HG02840 (cell line): ENCODE measurements around the gene PROM2.
"Not testable (repeated sequence)": the region's sequence is repeated elsewhere in the genome, so short reads cannot be mapped to it uniquely, and the experiment has no call there.

ENCODE experiments used
- ATAC-seq: cut with Tn5 transposase; IDR thresholded peaks from one replicate; pipeline ENCODE4 v1.9.1; 2021; ENCODE audit warnings: mild to moderate bottlenecking, moderate library complexity, moderate number of reproducible peaks; ENCODE audit not compliant: unreplicated experiment, low FRiP score

PROM2 gene

DNA sequence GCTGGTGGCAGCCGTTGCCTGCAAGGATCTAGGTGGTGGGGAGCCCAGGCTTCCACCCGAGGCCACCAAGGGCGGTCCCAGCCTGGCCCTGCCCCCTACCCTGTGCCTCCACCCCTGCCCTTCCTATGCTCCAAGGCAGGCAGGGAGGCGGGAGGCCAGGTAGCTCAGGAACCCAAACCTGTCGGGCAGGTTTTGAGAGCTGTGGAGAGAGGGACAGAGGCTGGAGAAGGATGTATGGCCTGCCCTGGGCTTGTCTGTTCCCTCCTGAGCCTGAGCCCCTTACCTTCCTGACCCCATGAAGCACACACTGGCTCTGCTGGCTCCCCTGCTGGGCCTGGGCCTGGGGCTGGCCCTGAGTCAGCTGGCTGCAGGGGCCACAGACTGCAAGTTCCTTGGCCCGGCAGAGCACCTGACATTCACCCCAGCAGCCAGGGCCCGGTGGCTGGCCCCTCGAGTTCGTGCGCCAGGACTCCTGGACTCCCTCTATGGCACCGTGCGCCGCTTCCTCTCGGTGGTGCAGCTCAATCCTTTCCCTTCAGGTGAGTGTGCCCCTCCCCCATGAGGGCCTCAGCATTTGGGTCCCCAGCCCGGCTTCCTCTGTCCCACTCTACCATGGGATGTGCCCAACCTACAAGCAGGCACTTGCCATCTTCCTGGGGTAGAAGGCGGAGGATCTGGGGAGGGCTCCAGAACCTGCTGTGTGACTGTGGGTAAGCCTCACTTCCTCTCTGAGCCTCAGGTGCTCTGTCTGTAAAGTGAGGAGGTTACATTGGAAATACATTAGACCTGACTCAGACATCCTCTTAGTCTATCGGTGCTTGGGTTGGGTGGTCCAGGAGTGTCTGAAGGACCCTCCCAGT lies at the start of gene PROM2:
TSS of gene PROM2 (plus strand) at position 159 of the 860 bp plus-strand sequence. CDS start at position 296, 137 bp downstream.
- no peak for ATAC-seq

GRCh38 chr2:95225658-95226057 lies 48.6 kb upstream of the PROM2 start:
- no peak for ATAC-seq

GRCh38 chr2:95231723-95232122 lies 42.5 kb upstream of the PROM2 start:
- no peak for ATAC-seq

- ATAC-seq, result no peak
These were observed 42.0 kb upstream of the PROM2 start for GRCh38 chr2:95232232-95232631.

DNA sequence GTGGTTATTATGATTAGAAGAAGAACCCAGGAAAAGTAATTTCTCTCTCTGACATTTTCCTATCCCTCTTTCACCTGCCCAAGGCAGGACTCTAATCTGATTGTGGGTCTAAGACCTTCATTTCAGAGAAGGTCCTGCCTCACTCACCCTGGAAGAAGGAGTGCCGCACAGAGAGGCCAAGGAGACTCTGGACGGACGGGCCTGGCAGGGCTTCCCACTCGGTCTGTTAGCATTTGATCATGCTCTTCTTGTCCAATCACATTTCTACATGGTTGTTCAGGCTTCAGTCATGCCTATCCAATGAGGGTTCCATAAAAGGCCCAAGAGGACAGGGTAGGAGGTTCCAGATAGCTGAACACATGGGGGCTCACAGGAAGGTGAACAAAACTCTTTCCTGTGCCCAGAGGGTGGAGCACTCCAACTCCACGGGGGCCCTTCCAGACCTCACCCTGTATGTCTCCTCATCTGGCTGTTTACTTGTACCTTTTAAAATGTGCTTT lies 39.9 kb upstream of the PROM2 start:
- ATAC-seq, result no peak

DNA sequence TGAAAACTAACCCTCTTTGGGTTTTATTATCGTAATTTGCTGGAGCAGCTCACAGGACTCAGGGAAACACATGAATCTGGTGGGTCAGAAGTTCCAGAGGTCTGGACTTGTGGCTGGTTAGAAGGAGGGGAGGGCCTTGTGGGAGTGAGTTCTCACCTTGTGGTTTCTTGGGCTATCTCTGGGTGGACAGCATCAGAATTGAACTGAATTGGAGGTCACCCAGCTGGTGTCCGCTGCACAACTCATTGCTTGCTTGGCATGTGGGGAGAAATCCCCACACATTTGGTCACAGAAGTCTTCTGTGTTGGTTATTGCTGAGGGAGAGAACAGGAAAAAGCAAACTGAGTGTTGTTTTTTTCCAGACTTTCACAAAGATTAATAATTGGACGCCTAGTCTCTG lies 39.4 kb upstream of the PROM2 start:
- ATAC-seq, result no peak

DNA sequence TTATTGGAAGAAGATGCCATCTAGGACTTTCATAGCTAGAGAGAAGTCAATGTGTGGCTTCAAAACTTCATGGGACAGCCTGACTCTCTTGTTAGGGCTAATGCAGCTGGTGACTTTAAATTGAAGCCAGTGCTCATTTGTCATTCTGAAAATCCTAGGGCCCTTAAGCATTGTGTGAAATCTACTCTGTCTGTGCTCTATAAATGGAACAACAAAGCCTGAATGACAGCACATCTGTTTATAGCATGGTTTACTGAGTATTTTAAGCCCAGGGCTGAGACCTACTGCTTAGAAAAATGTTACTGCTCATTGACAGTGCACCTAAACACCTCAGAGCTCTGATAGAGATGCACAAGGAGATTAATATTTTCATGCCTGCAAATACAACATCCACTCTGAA lies 36.1 kb upstream of the PROM2 start:
- no peak for ATAC-seq

DNA sequence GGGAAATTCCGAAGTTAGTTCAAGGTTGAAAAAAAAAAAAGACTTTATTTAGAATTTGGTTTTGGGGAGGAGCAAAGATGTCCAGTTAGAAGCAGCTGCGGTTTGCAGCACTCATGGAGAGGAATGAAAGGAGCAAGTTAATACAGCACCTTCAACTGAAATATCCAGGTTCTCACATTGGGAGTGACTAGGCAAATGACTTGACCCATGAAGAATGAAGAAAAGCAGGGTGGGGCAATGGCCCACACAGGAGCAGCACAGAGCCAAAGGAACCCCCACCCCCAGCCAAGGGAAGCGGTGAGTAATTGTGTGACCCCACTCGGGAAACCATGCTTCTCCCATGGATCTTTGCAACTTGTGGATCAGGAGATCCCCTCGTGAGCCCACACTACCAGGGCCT lies 34.2 kb upstream of the PROM2 start:
- no peak for ATAC-seq

DNA sequence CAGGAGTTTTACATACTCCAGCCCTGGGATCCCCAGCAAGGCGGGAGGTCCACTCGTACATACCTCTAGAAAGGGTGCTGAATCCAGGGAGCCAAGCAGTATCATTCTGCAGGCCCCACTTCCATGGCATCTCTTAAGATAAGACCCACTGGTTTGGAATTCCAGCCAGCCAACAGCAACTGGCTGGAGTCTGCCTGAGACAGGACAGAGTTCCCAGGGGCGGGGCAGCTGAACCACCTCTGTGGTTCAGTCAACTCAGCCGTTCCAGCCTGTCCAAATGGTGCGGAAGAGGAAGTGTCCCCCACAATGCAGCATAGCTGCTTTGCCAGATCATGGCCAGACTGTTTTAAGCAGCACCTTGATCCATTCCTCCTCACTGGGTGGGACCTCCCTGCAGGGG lies 33.7 kb upstream of the PROM2 start:
- ATAC-seq, result no peak

DNA sequence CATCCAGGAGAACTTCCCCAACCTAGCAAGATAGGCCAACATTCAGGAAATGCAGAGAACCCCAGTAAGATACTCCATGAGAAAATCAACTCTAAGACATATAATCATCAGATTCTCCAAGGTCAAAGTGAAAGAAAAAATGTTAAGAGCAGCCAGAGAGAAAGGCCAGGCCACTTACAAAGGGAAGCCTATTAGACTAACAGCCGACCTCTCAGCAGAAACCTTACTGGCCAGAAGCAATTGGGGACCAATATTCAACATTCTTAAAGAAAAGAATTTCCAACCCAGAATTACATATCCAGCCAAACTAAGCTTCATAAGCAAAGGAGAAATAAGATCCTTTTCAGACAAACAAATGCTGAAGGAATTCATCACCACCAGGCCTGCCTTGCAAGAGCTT lies 32.2 kb upstream of the PROM2 start:
- ATAC-seq, result not testable (repeated sequence)

- ATAC-seq, result no peak
These were observed 16.0 kb upstream of the PROM2 start for GRCh38 chr2:95258271-95258670.

DNA sequence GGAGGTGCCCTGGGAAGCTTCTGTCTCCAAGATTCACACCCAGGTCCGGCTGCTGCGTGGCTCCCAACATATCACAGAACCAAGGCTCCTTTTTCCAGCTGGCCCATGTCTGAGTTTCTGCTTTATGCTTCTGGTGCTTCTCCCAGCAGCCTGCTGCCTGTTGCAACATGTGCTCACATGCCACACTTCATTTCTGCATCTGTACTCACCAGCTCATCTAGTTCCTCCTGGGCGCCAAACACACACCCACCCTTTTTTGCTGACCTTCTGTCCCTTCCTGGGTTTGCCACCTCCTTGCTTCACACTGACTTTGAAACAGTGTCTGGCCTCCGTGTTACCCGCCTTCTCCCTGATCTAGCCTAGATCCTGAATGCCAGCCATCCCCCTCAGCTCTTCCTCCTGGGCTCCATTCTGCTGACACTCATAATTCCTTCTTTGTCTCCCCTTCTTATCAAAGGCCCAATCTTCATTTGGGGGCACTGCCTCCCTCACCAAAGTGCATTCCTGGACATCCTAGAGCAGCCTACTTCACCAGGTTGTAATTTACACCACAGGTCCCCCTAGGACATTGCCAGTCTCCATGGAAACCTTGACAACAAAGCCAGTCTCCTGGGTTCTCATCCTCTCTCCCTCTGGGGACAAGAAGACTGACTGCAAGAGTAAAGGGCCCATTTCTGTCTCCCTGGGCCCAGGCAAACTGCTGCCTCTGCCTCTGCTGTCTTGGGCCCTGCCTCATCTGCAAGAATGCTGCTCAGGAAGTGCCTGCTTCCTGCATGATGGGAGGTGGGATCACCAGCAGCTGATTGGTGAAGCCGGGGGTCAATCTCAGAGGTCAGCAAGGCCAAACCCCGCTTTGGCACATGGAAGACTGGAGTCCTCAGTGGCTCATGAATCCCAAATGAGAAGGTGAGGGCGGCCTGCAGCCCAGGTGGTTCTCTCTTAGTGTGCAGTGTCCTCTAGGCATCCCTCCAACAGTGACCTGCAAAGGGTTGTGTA lies 13.9 kb upstream of the PROM2 start:
- ATAC-seq, result no peak

GRCh38 chr2:95261602-95262001 lies 12.6 kb upstream of the PROM2 start:
- ATAC-seq, result no peak

GRCh38 chr2:95262896-95263542 lies 11.2 kb upstream of the PROM2 start:
- ATAC-seq, result no peak

- ATAC-seq, result no peak
These were observed 9.6 kb upstream of the PROM2 start for GRCh38 chr2:95264624-95265023.

- ATAC-seq, result no peak
These were observed 9.1 kb upstream of the PROM2 start for GRCh38 chr2:95265182-95265581.

- ATAC-seq, result no peak
These were observed 7.3 kb upstream of the PROM2 start for GRCh38 chr2:95266781-95267430.

- ATAC-seq, result no peak
These were observed 6.6 kb upstream of the PROM2 start for GRCh38 chr2:95267458-95268210.
